NOMO-1 (cell line): ENCODE results near the gene FNBP1.
"Not testable (repeated sequence)": the region's sequence is repeated elsewhere in the genome, so short reads cannot be mapped to it uniquely, and the experiment has no call there.

ENCODE experiments used
- DNase-seq, 2 experiments: peaks; one replicate each; lab custom pipeline; 2025; ENCODE audit not compliant: unreplicated experiment in 2 of 2; lab: John Stamatoyannopoulos, UW

FNBP1 gene

GRCh38 chr9:129895376-129896268 lies 147.4 kb downstream of the FNBP1 start:
- no peak for DNase-seq

- no peak for DNase-seq
Measured at GRCh38 chr9:129894120-129894823, 148.7 kb downstream of the FNBP1 start.

- no peak for DNase-seq
Measured at GRCh38 chr9:129891569-129891968, 151.4 kb downstream of the FNBP1 start.

- not testable (repeated sequence) for DNase-seq
Measured at GRCh38 chr9:129890718-129891299, 152.2 kb downstream of the FNBP1 start.

GRCh38 chr9:129889941-129890717 lies 152.9 kb downstream of the FNBP1 start:
- peak; percentile 84 to 88 for DNase-seq

GRCh38 chr9:129889122-129889940 lies 153.7 kb downstream of the FNBP1 start:
- peak; percentile 29 to 34 for DNase-seq

GRCh38 chr9:129888293-129889121 lies 154.5 kb downstream of the FNBP1 start:
- DNase-seq = peak; percentile 95 to 96

- DNase-seq = peak; percentile 43 to 70
Measured at GRCh38 chr9:129887334-129888292, 155.4 kb downstream of the FNBP1 start.

- peak; percentile 16 to 28 for DNase-seq
Measured at GRCh38 chr9:129886226-129887174, 156.5 kb downstream of the FNBP1 start.

GRCh38 chr9:129885670-129886106 lies 157.3 kb downstream of the FNBP1 start:
- DNase-seq = peak; percentile 92 to 96

GRCh38 chr9:129885018-129885669 lies 157.8 kb downstream of the FNBP1 start:
- peak; percentile 39 for DNase-seq

- peak; percentile 90 to 94 for DNase-seq
Measured at GRCh38 chr9:129884220-129885017, 158.6 kb downstream of the FNBP1 start.

GRCh38 chr9:129881547-129882324 lies 161.3 kb downstream of the FNBP1 start:
- no peak for DNase-seq

GRCh38 chr9:129880654-129881546 lies 162.1 kb downstream of the FNBP1 start:
- no peak for DNase-seq
